HG03342 (cell line): ENCODE measurements around the gene ADGRL3.

Experiments used
- ATAC-seq: cut with Tn5 transposase; IDR thresholded peaks from one replicate; pipeline ENCODE4 v1.9.1; 2021; ENCODE audit warnings: mild to moderate bottlenecking, moderate library complexity; ENCODE audit not compliant: unreplicated experiment

The ADGRL3 gene

GRCh38 chr4:61200187-61200915 lies at the start of gene ADGRL3:
ADGRL3 (plus strand) TSS chr4:61200326.
- ATAC-seq = no peak

- ATAC-seq = no peak
Observed at GRCh38 chr4:61152433-61152832, 47.7 kb upstream of the ADGRL3 start.

GRCh38 chr4:61160478-61160877 lies 39.6 kb upstream of the ADGRL3 start:
- ATAC-seq = no peak

- no peak for ATAC-seq
Observed at GRCh38 chr4:61162116-61162515, 38.0 kb upstream of the ADGRL3 start.

- ATAC-seq = no peak
Observed at GRCh38 chr4:61173799-61174198, 26.3 kb upstream of the ADGRL3 start.

- ATAC-seq = no peak
Observed at GRCh38 chr4:61175495-61175894, 24.6 kb upstream of the ADGRL3 start.

GRCh38 chr4:61177367-61177766 lies 22.8 kb upstream of the ADGRL3 start:
- no peak for ATAC-seq

GRCh38 chr4:61180405-61180804 lies 19.7 kb upstream of the ADGRL3 start:
- ATAC-seq = no peak

GRCh38 chr4:61182915-61183314 lies 17.2 kb upstream of the ADGRL3 start:
- ATAC-seq = no peak

GRCh38 chr4:61185288-61185687 lies 14.8 kb upstream of the ADGRL3 start:
- ATAC-seq = no peak

GRCh38 chr4:61192392-61192791 lies 7.7 kb upstream of the ADGRL3 start:
- ATAC-seq = no peak

GRCh38 chr4:61193863-61194262 lies 6.3 kb upstream of the ADGRL3 start:
- no peak for ATAC-seq

GRCh38 chr4:61194571-61194970 lies 5.6 kb upstream of the ADGRL3 start:
- no peak for ATAC-seq

GRCh38 chr4:61195101-61195500 lies 5.0 kb upstream of the ADGRL3 start:
- no peak for ATAC-seq

GRCh38 chr4:61198686-61199085 lies 1.4 kb upstream of the ADGRL3 start:
- no peak for ATAC-seq

GRCh38 chr4:61199873-61200186 lies 296 bp upstream of the ADGRL3 start:
- ATAC-seq = no peak

- no peak for ATAC-seq
Observed at GRCh38 chr4:61200916-61201526, 895 bp downstream of the ADGRL3 start.

GRCh38 chr4:61201561-61201960 lies 1.4 kb downstream of the ADGRL3 start:
- no peak for ATAC-seq

- ATAC-seq = no peak
Observed at GRCh38 chr4:61201961-61202637, 2.0 kb downstream of the ADGRL3 start.

- ATAC-seq = no peak
Observed at GRCh38 chr4:61202638-61203435, 2.7 kb downstream of the ADGRL3 start.

- no peak for ATAC-seq
Observed at GRCh38 chr4:61203436-61203790, 3.3 kb downstream of the ADGRL3 start.
